GM12801 (cell line): ENCODE data around the gene CARMIL3.

Experiments used
- TF ChIP-seq, protein P1 (sequence below): IDR thresholded peaks from one replicate; pipeline ENCODE4 v1.5.1; 2011; ENCODE audit warnings: control low read depth; ENCODE audit not compliant: insufficient read length; ENCODE audit errors: extremely low read depth

Gene CARMIL3

GRCh38 chr14:24088095-24088494, 36.3 kb downstream of the CARMIL3 start:
- TF ChIP-seq, protein P1, sequence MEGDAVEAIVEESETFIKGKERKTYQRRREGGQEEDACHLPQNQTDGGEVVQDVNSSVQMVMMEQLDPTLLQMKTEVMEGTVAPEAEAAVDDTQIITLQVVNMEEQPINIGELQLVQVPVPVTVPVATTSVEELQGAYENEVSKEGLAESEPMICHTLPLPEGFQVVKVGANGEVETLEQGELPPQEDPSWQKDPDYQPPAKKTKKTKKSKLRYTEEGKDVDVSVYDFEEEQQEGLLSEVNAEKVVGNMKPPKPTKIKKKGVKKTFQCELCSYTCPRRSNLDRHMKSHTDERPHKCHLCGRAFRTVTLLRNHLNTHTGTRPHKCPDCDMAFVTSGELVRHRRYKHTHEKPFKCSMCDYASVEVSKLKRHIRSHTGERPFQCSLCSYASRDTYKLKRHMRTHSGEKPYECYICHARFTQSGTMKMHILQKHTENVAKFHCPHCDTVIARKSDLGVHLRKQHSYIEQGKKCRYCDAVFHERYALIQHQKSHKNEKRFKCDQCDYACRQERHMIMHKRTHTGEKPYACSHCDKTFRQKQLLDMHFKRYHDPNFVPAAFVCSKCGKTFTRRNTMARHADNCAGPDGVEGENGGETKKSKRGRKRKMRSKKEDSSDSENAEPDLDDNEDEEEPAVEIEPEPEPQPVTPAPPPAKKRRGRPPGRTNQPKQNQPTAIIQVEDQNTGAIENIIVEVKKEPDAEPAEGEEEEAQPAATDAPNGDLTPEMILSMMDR: no peak

- TF ChIP-seq, protein P1: no peak
These were observed 38.1 kb downstream of the CARMIL3 start for GRCh38 chr14:24089890-24090289.

GRCh38 chr14:24092110-24092504, 40.3 kb downstream of the CARMIL3 start:
- TF ChIP-seq, protein P1: no peak

- TF ChIP-seq, protein P1: no peak
These were observed 40.8 kb downstream of the CARMIL3 start for GRCh38 chr14:24092505-24093206.

GRCh38 chr14:24093207-24093900, 41.5 kb downstream of the CARMIL3 start:
- TF ChIP-seq, protein P1: no peak

DNA sequence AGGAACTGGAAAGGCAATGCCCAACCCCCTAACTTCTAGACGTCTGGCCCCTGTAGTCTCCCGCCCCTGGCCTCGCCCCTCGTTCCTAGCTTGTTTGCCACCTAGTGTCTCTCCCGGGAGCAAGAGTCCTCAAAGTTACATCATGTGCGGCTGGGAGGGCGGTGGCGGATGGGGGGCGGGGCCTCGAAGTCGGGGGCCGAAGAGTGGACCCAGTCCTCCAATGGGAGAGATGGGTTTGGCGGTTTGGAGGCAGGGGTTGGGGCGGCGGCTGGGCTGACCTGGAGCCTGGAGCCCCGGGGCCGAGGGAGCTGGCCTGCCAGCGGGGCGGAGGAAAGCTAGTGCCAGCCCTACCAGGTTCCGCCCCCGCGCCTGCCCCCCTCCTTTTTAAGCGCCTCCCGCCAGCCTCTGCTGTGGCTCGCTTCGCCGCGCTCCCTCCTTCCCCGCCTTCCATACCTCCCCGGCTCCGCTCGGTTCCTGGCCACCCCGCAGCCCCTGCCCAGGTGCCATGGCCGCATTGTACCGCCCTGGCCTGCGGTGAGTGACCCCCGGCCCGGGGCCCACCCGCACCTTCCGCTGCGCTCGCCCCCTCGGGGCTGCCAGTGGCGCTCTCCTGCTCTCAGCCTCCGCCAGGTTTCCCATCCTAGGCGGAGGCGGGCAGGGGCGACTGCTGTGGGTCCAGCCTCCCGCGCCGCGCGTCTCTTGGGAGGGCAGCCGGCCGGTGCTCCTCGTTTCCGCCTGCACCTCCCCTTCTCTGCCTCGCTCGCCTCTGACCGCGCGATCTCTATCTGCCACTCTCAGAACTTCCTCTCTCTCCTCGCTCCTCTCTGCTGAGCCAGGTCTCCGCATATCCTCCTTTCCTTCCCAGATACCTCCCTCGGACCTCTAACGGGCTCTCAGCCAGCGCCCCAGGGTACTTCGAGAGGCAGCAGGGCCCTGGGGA, 42.4 kb downstream of the CARMIL3 start, which contains the start of gene PCK2:
Gene PCK2 (plus strand): TSS at position 411 of the 940 bp plus-strand sequence. CDS start 95 bp downstream, at position 506.
- TF ChIP-seq, protein P1: no peak

DNA sequence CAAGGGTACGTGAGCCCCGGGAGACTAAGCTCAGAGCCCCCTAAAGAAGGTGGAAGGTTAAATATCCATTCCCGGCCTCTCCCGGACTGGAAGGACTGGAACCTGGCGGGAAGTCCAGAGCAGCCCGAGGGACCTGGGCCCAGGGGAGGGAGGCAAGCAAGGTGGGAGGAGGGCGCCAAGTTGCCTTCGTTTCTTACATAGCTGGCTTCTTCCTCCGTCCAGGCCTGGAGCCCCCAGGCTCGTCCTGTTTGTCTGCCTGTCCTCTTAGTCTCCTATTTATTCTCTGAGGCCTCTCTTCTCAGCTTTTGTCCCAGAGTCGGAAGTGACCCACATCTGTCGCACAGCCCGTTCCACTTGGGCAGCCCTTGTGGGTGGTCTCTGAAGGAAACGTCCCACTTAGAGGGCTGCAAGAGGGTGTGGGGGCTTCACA, 43.0 kb downstream of the CARMIL3 start:
- TF ChIP-seq, protein P1: no peak
